ENCODE measurements around the gene CEP70. TPM values are rescaled to one million over a fixed set of nuclear protein-coding genes. Genes with fewer than 3 reads are reported as not detected.
"Not testable (repeated sequence)": the region's sequence is repeated elsewhere in the genome, so short reads cannot be mapped to it uniquely, and the experiment has no call there.

The CEP70 gene
- polyA plus RNA-seq, 10 donors, result 15.5 to 27.4 (median 21.2) TPM

GRCh38 chr3:138455801-138456716, 138.0 kb downstream of the CEP70 start:
- no peak for DNase-seq

- not testable (repeated sequence) for DNase-seq
Observed at GRCh38 chr3:138453940-138454339, 140.1 kb downstream of the CEP70 start.

GRCh38 chr3:138452436-138452835, 141.6 kb downstream of the CEP70 start:
- DNase-seq, result no peak

- DNase-seq, result no peak
Observed at GRCh38 chr3:138451595-138452162, 142.4 kb downstream of the CEP70 start.

- no peak for DNase-seq
Observed at GRCh38 chr3:138450704-138451424, 143.2 kb downstream of the CEP70 start.

- no peak for DNase-seq
Observed at GRCh38 chr3:138450181-138450580, 143.9 kb downstream of the CEP70 start.

- DNase-seq, result no peak
Observed at GRCh38 chr3:138449490-138449889, 144.6 kb downstream of the CEP70 start.

- DNase-seq, result no peak
Observed at GRCh38 chr3:138448631-138449030, 145.4 kb downstream of the CEP70 start.

GRCh38 chr3:138445654-138446053, 148.4 kb downstream of the CEP70 start:
- no peak for DNase-seq

- no peak for DNase-seq
Observed at GRCh38 chr3:138445236-138445635, 148.8 kb downstream of the CEP70 start.

Other genes starting within 250 kb of the CEP70 start
- gene MRAS, start 245.7 kb downstream of the CEP70 start, polyA plus RNA-seq (ENCODE audit: insufficient read length in 10 of 10), result 10 to 100 TPM; 39.4 to 84.0 (median 65.2) TPM
- 10 to 100 TPM in 9 of 10 donors, 1 to 10 TPM in 1; 4.6 to 29.4 (median 15.1) TPM for gene ESYT3, start 159.6 kb downstream of the CEP70 start, polyA plus RNA-seq (ENCODE audit: insufficient read length in 10 of 10)
- 10 to 100 TPM in 9 of 10 donors, 1 to 10 TPM in 1; 9.0 to 18.9 (median 12.1) TPM for gene FAIM, start 14.5 kb upstream of the CEP70 start, polyA plus RNA-seq (ENCODE audit: insufficient read length in 10 of 10)
- gene PIK3CB, start 240.7 kb upstream of the CEP70 start, polyA plus RNA-seq (ENCODE audit: insufficient read length in 10 of 10), result 10 to 100 TPM in 5 of 10 donors, 1 to 10 TPM in 5; 7.2 to 15.3 (median 10.1) TPM

Measured in muscle of back (tissue), 11 donors.